Ectodermal cell (in vitro differentiated cells): ENCODE data around the gene VPS52.

Experiments
- H3K27ac ChIP-seq: 2 replicates; pipeline ENCODE4 v1.7.0; 2013; ENCODE audit warnings: mild to moderate bottlenecking, low read depth, low read length; ENCODE audit not compliant: insufficient read depth, poor library complexity, severe bottlenecking
- H3K27me3 ChIP-seq: 2 replicates; pipeline ENCODE4 v1.7.0; 2013; ENCODE audit warnings: mild to moderate bottlenecking, low read length; ENCODE audit not compliant: insufficient read depth, control insufficient read depth, poor library complexity, severe bottlenecking
- H3K36me3 ChIP-seq: one replicate; pipeline ENCODE4 v1.7.0; 2013; ENCODE audit warnings: low read length; ENCODE audit not compliant: control insufficient read depth, insufficient read depth
- H3K4me1 ChIP-seq: one replicate; pipeline ENCODE4 v1.7.0; 2013; ENCODE audit warnings: low read length; ENCODE audit not compliant: control insufficient read depth, insufficient read depth
- H3K4me3 ChIP-seq: 2 replicates; pipeline ENCODE4 v1.7.0; 2013; ENCODE audit warnings: low read depth, low read length, control low read depth; ENCODE audit not compliant: insufficient read depth
- H3K9me3 ChIP-seq: 2 replicates; pipeline ENCODE4 v1.7.0; 2013; ENCODE audit warnings: mild to moderate bottlenecking, low read length, moderate library complexity; ENCODE audit not compliant: control insufficient read depth
- WGBS, 2 experiments: methylation state at CpG; one replicate each; pipeline ENCODE4 v1.1.7; 2013; ENCODE audit warnings: missing lambda C conversion rate in 2 of 2; 5-methylcytosine and 5-hydroxymethylcytosine counted together

Gene VPS52

GRCh38 chr6:33301877-33302276, 30.2 kb upstream of the VPS52 start:
- Histone ChIP-seq H3K4me3 (no peak overlapping the region), H3K4me1 (peaks cover 2% of the 10 kb centered on the region), H3K9me3 (no peaks in the 10 kb centered on the region), H3K36me3 (no peaks in the 10 kb centered on the region), H3K27ac (no peak overlapping the region), H3K27me3 (no peaks in the 10 kb centered on the region)
- WGBS, 2 experiments, result 93 to 96% methylated on average over 2 to 3 of the region's 3 CpGs

- no peaks in the 10 kb centered on the region for H3K9me3 ChIP-seq
- H3K27ac ChIP-seq, result peak overlapping the region; percentile 97
- 0% methylated on average over 54 of the region's 54 CpGs for WGBS, 2 experiments
- H3K4me3 ChIP-seq, result peak overlapping the region; percentile 88
- no peaks in the 10 kb centered on the region for H3K36me3 ChIP-seq
- no peaks in the 10 kb centered on the region for H3K27me3 ChIP-seq
- peaks cover 2% of the 10 kb centered on the region for H3K4me1 ChIP-seq
These were observed 27.7 kb upstream of the VPS52 start for GRCh38 chr6:33299237-33299944.

GRCh38 chr6:33298773-33299236, 27.1 kb upstream of the VPS52 start, which contains the start of gene RGL2:
RGL2 (minus strand) TSS chr6:33298942; CDS start chr6:33298610, 332 bp downstream.
- Histone ChIP-seq H3K4me1 (peaks cover 2% of the 10 kb centered on the region), H3K27me3 (no peaks in the 10 kb centered on the region), H3K27ac (peak within 1 kb of the TSS; percentile 97), H3K4me3 (peak within 1 kb of the TSS; percentile 88), H3K9me3 (no peaks in the 10 kb centered on the region), H3K36me3 (no peaks in the 10 kb centered on the region)
- 0 to 1% methylated on average over 34 of the region's 34 CpGs for WGBS, 2 experiments

- 0 to 1% methylated on average over 35 to 36 of the region's 42 CpGs for WGBS, 2 experiments
- Histone ChIP-seq H3K27me3 (no peaks in the 10 kb centered on the region), H3K27ac (peak overlapping the region; percentile 82), H3K36me3 (no peaks in the 10 kb centered on the region), H3K4me3 (peak overlapping the region; percentile 88), H3K9me3 (no peaks in the 10 kb centered on the region), H3K4me1 (peaks cover 2% of the 10 kb centered on the region)
These were observed 26.5 kb upstream of the VPS52 start for GRCh38 chr6:33297956-33298772.

- WGBS, 2 experiments, result 2% methylated on average over 16 of the region's 16 CpGs
- Histone ChIP-seq H3K36me3 (peaks cover under 1% of the 10 kb centered on the region), H3K9me3 (no peaks in the 10 kb centered on the region), H3K27ac (no peak overlapping the region), H3K4me1 (peaks cover 2% of the 10 kb centered on the region), H3K27me3 (no peaks in the 10 kb centered on the region), H3K4me3 (peak overlapping the region; percentile 46)
These were observed 25.8 kb upstream of the VPS52 start for GRCh38 chr6:33297406-33297955.

- Histone ChIP-seq H3K27ac (no peak overlapping the region), H3K27me3 (no peaks in the 10 kb centered on the region), H3K9me3 (no peaks in the 10 kb centered on the region), H3K36me3 (peaks cover 6% of the 10 kb centered on the region), H3K4me3 (peak overlapping the region; percentile 46), H3K4me1 (peaks cover 2% of the 10 kb centered on the region)
- 68 to 75% methylated on average over 12 of the region's 12 CpGs for WGBS, 2 experiments
These were observed 25.2 kb upstream of the VPS52 start for GRCh38 chr6:33296797-33297405.

GRCh38 chr6:33295621-33296369, 24.1 kb upstream of the VPS52 start:
- Histone ChIP-seq H3K9me3 (no peaks in the 10 kb centered on the region), H3K36me3 (peaks cover 17% of the 10 kb centered on the region), H3K27ac (no peak overlapping the region), H3K4me1 (peaks cover 2% of the 10 kb centered on the region), H3K4me3 (no peak overlapping the region), H3K27me3 (no peaks in the 10 kb centered on the region)
- 94% methylated on average over 15 of the region's 15 CpGs for WGBS, 2 experiments

- no peak overlapping the region for H3K27ac ChIP-seq
- H3K27me3 ChIP-seq, result no peaks in the 10 kb centered on the region
- H3K36me3 ChIP-seq, result peaks cover 17% of the 10 kb centered on the region
- H3K4me1 ChIP-seq, result peaks cover 6% of the 10 kb centered on the region
- H3K9me3 ChIP-seq, result no peaks in the 10 kb centered on the region
- no peak overlapping the region for H3K4me3 ChIP-seq
- WGBS, 2 experiments, result 90 to 92% methylated on average over 10 of the region's 10 CpGs
These were observed 22.6 kb upstream of the VPS52 start for GRCh38 chr6:33294086-33294823.
